Heart left ventricle (tissue), 13 donors: ENCODE results near the gene PSMD7.
A peak's percentile ranks its signal among the peaks of the same experiment; 100 is the strongest.

Experiments used
- POLR2A ChIP-seq, 2 donors: fragments of 450-650 bp; IDR thresholded peaks; one replicate each; pipeline ENCODE4 v1.6.1; 2017; ENCODE audit warnings: antibody characterized with exemption in 2 of 2, mild to moderate bottlenecking in 2 of 2, moderate library complexity in 2 of 2
- TF ChIP-seq, protein P1 (sequence below), 12 donors: fragments of 200-600 bp; sonication (generic) in 4 of 12; IDR thresholded peaks; one replicate each; pipeline versions ENCODE4 v1.5.0 to v1.8.0; 2018 to 2022; ENCODE audit warnings: antibody characterized with exemption in 12 of 12, mild to moderate bottlenecking in 5 of 12
- donor health status: ischemic (EF 13 %, LVEDD 7.1; RV severe dilation, severe dysfunction).
- donor health status: DM: no; HTN: yes; CAD: no.
- donor health status: DM: no; HTN: no; CAD: no.
- donor health status: ischemic (EF 25% LVEDD 6.9; RV normal size, moderate dysfunction).
- donor health status: ischemic (EF 25% LVEDD 5.7; RV mildly dilated, moderate dysfunction).
- donor health status: ischemic (EF 35%, LVEDD 5.7; RV mildly dilated, moderate dysfunction).
- donor health status: nonischemic (EF 11% LVEDD 7.7; RV severe dilation, severe dysfunction).
- donor health status: DM: yes; HTN: yes; CAD: no.
- donor health status: PGD.
- donor health status: ischemic (EF 29% LVEDD 5.4; RV normal size, mild dysfunction).
- donor health status: nonischemic (EF 23%, LVEDD 6.1; RV moderate dilation, normal function).

GRCh38 chr16:74309789-74310781 is 13.5 kb downstream of the PSMD7 start:
- TF ChIP-seq, protein P1, sequence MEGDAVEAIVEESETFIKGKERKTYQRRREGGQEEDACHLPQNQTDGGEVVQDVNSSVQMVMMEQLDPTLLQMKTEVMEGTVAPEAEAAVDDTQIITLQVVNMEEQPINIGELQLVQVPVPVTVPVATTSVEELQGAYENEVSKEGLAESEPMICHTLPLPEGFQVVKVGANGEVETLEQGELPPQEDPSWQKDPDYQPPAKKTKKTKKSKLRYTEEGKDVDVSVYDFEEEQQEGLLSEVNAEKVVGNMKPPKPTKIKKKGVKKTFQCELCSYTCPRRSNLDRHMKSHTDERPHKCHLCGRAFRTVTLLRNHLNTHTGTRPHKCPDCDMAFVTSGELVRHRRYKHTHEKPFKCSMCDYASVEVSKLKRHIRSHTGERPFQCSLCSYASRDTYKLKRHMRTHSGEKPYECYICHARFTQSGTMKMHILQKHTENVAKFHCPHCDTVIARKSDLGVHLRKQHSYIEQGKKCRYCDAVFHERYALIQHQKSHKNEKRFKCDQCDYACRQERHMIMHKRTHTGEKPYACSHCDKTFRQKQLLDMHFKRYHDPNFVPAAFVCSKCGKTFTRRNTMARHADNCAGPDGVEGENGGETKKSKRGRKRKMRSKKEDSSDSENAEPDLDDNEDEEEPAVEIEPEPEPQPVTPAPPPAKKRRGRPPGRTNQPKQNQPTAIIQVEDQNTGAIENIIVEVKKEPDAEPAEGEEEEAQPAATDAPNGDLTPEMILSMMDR (IDR thresholded peaks at IDR 0.05), result peak; percentile 51 to 83 (median 70)
- no peak for TF ChIP-seq POLR2A (IDR thresholded peaks at IDR 0.05)
